Stomach (tissue), 4 donors: ENCODE data around the gene ALG3.

Experiments
- CTCF ChIP-seq, 7 experiments: fragments of 450-650 bp in 4 of 7; fragments of 200-600 bp in 3 of 7; sonication (generic) in 3 of 7; IDR thresholded peaks; one replicate each; pipeline ENCODE4 v1.5.1; 2016 to 2019; ENCODE audit warnings: antibody characterized with exemption in 7 of 7, control low read depth in 2 of 7, mild to moderate bottlenecking in 1 of 7
- EP300 ChIP-seq: sonication (generic); formaldehyde crosslinking; IDR thresholded peaks from one replicate; pipeline ENCODE4 v1.6.1; 2017; ENCODE audit warnings: antibody characterized with exemption
- POLR2A ChIP-seq, 4 donors: fragments of 450-650 bp; IDR thresholded peaks; one replicate each; pipeline ENCODE4 v1.6.1; 2016; ENCODE audit warnings: antibody characterized with exemption in 4 of 4, control low read depth in 2 of 4, mild to moderate bottlenecking in 1 of 4, moderate library complexity in 1 of 4

GRCh38 chr3:184239221-184239620 lies 9.5 kb downstream of the ALG3 start:
- TF ChIP-seq CTCF (IDR thresholded peaks at IDR 0.05) (no peak), POLR2A (IDR thresholded peaks at IDR 0.05) (no peak), EP300 (no peak)
